Brain microvascular endothelial cell (primary cell): ENCODE measurements around the gene FBN1.

ENCODE experiments used
- DNase-seq: peaks from one replicate; pipeline ENCODE4 v3.0.0-alpha.2; 2020
- H3K27ac ChIP-seq: fragments of 250-450 bp; sonication (Bioruptor Pico); 2 replicates; pipeline ENCODE4 v1.5.1; 2020; ENCODE audit warnings: mild to moderate bottlenecking, moderate library complexity
- H3K27me3 ChIP-seq: fragments of 250-450 bp; sonication (Bioruptor Pico); replicated peaks from 2 replicates; pipeline ENCODE4 v1.5.1; 2020; ENCODE audit warnings: mild to moderate bottlenecking
- H3K36me3 ChIP-seq: fragments of 250-450 bp; sonication (Bioruptor Pico); replicated peaks from 2 replicates; pipeline ENCODE4 v1.5.1; 2020; ENCODE audit warnings: mild to moderate bottlenecking
- H3K4me3 ChIP-seq: 2 replicates; pipeline ENCODE4 v1.5.1; 2011; ENCODE audit warnings: low read depth, mild to moderate bottlenecking, control low read depth, low read length, moderate library complexity
- CTCF ChIP-seq: IDR thresholded peaks from 2 replicates; pipeline ENCODE4 v1.5.1; 2011; ENCODE audit warnings: low read depth, mild to moderate bottlenecking, moderate library complexity, low read length, control low read depth, inconsistent platforms; ENCODE audit errors: missing control alignments
- in situ Hi-C: cut with HindIII; loops from 2 replicates; pipeline ENCODE4 v1.10.0; 2017; ENCODE audit warnings: low sequenced_read_pairs, low pct_ligation_motif_present

The FBN1 gene

GRCh38 chr15:48532946-48533345, 112.6 kb downstream of the FBN1 start:
- no peak for DNase-seq
- no peak overlapping the region for H3K27ac ChIP-seq
- no peak for TF ChIP-seq CTCF
- no peak overlapping the region for H3K4me3 ChIP-seq
- in situ Hi-C loops = no loop called here
- H3K36me3 ChIP-seq = peaks cover 69% of the 10 kb centered on the region
- H3K27me3 ChIP-seq = no peaks in the 10 kb centered on the region

- H3K27me3 ChIP-seq = no peaks in the 10 kb centered on the region
- no peak overlapping the region for H3K4me3 ChIP-seq
- no peak overlapping the region for H3K27ac ChIP-seq
- TF ChIP-seq CTCF = no peak
- DNase-seq = no peak
- H3K36me3 ChIP-seq = peaks cover 74% of the 10 kb centered on the region
- in situ Hi-C loops = no loop called here
These were observed 115.0 kb downstream of the FBN1 start for GRCh38 chr15:48530528-48530927.

- no peak for TF ChIP-seq CTCF
- no peak for DNase-seq
- no peak overlapping the region for H3K27ac ChIP-seq
- in situ Hi-C loops = no loop called here
- peaks cover 80% of the 10 kb centered on the region for H3K36me3 ChIP-seq
- H3K4me3 ChIP-seq = no peak overlapping the region
- no peaks in the 10 kb centered on the region for H3K27me3 ChIP-seq
These were observed 116.6 kb downstream of the FBN1 start for GRCh38 chr15:48528921-48529320.

- no peaks in the 10 kb centered on the region for H3K27me3 ChIP-seq
- no peak overlapping the region for H3K27ac ChIP-seq
- peaks cover 81% of the 10 kb centered on the region for H3K36me3 ChIP-seq
- no peak overlapping the region for H3K4me3 ChIP-seq
- TF ChIP-seq CTCF = no peak
- no peak for DNase-seq
- in situ Hi-C loops = no loop called here
These were observed 118.0 kb downstream of the FBN1 start for GRCh38 chr15:48527517-48527916.

- DNase-seq = no peak
- in situ Hi-C loops = no loop called here
- no peak for TF ChIP-seq CTCF
- Histone ChIP-seq H3K27ac (no peak overlapping the region), H3K27me3 (no peaks in the 10 kb centered on the region), H3K4me3 (no peak overlapping the region), H3K36me3 (peaks cover 84% of the 10 kb centered on the region)
These were observed 122.6 kb downstream of the FBN1 start for GRCh38 chr15:48522911-48523310.

GRCh38 chr15:48522123-48522522, 123.4 kb downstream of the FBN1 start:
- no peaks in the 10 kb centered on the region for H3K27me3 ChIP-seq
- no peak overlapping the region for H3K4me3 ChIP-seq
- TF ChIP-seq CTCF = no peak
- DNase-seq = no peak
- in situ Hi-C loops = no loop called here
- H3K27ac ChIP-seq = no peak overlapping the region
- H3K36me3 ChIP-seq = peaks cover 80% of the 10 kb centered on the region
